ENCODE results near the gene RC3H1.

DNA sequence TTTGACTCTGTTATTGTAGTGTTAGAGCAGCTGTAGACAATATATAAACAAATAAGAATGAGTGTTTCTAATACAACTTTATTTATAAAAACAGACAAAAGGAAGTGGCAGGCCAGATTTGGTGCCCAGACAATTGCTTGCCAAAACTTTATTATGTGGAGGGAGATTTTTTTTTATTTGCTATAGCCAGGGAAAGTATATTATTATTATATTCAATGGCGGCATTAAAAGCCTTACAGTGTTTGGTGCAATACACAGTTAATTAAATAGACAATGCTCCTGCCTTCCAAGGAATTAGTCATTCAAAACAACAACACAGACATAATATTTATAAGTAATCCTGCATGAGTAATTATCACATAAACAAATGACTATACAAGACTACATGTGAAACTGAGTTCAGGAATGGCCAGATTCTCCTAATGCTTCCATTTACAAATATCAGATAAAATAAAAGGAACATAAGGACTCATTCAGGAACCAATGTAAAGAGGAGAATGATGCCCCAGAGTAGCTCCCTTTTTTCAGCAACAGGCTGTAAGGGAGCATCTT lies 10.6 kb upstream of the RC3H1 start:
- TF ChIP-seq EZH2 (IDR thresholded peaks at IDR 0.05) (no peak), FOXP2 (optimal IDR thresholded peaks at IDR 0.05; ENCODE audit: control extremely low read depth, extremely low read length, insufficient read depth) (no peak), POLR2AphosphoS5 (IDR thresholded peaks at IDR 0.05; ENCODE audit: borderline replicate concordance, low read depth, low read length) (no peak)
